ENCODE measurements around the gene CRIM1.

DNA sequence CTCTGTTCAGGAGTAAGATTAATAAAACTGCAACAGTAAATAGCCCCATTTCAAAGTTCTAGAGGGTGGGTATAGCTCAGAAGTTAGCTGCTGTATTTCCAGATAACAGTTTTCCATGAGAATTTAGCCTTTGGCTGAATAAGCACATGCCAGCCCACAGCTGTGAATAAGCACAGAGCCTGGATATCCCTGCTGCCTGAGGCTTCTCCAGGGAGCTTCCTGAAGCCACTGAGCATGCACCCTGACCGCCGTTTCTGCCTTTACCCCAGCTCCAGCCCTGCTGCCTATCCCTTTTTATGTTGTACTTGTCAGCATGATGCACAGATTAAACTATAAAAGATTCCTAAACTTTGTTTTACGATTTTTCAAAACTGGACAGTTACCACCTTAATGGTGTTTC, 157.1 kb downstream of the CRIM1 start:
- TF ChIP-seq, protein P1, sequence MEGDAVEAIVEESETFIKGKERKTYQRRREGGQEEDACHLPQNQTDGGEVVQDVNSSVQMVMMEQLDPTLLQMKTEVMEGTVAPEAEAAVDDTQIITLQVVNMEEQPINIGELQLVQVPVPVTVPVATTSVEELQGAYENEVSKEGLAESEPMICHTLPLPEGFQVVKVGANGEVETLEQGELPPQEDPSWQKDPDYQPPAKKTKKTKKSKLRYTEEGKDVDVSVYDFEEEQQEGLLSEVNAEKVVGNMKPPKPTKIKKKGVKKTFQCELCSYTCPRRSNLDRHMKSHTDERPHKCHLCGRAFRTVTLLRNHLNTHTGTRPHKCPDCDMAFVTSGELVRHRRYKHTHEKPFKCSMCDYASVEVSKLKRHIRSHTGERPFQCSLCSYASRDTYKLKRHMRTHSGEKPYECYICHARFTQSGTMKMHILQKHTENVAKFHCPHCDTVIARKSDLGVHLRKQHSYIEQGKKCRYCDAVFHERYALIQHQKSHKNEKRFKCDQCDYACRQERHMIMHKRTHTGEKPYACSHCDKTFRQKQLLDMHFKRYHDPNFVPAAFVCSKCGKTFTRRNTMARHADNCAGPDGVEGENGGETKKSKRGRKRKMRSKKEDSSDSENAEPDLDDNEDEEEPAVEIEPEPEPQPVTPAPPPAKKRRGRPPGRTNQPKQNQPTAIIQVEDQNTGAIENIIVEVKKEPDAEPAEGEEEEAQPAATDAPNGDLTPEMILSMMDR (conservative IDR thresholded peaks at IDR 0.05 in 1 of 2, IDR thresholded peaks at IDR 0.05 in 1 of 2; ENCODE audit: low read depth in 1 of 2, low read length in 2 of 2), result no peak
- TF ChIP-seq EZH2 (IDR thresholded peaks at IDR 0.05; ENCODE audit: low read length, missing control alignments), result no peak

All from fibroblast of lung (primary cell).